ENCODE measurements around the gene UGT1A8. TPM values are rescaled to one million over a fixed set of nuclear protein-coding genes. Genes with fewer than 3 reads are reported as not detected.

The UGT1A8 gene
- total RNA-seq, 1 donor from 2014 or later = not detected

GRCh38 chr2:233803292-233803911, 186.0 kb downstream of the UGT1A8 start:
- Mint-ChIP-seq H3K4me1 (no peaks in the 10 kb centered on the region), H3K27me3 (peaks cover 2% of the 10 kb centered on the region), H3K36me3 (ENCODE audit: low read depth) (no peaks in the 10 kb centered on the region), H3K4me3 (no peak overlapping the region), H3K27ac (no peak overlapping the region), H3K9me3 (no peaks in the 10 kb centered on the region)
- intact Hi-C loops (cut with micrococcal nuclease) = no loop called here
- no peak for DNase-seq

GRCh38 chr2:233803994-233804393, 186.6 kb downstream of the UGT1A8 start:
- Mint-ChIP-seq H3K36me3 (ENCODE audit: low read depth) (no peaks in the 10 kb centered on the region), H3K9me3 (no peaks in the 10 kb centered on the region), H3K4me1 (no peaks in the 10 kb centered on the region), H3K27ac (no peak overlapping the region), H3K27me3 (peaks cover 2% of the 10 kb centered on the region), H3K4me3 (no peak overlapping the region)
- intact Hi-C loops (cut with micrococcal nuclease) = no loop called here
- no peak for DNase-seq

- no peak overlapping the region for H3K27ac Mint-ChIP-seq
- intact Hi-C loops (cut with micrococcal nuclease) = no loop called here
- peaks cover 4% of the 10 kb centered on the region for H3K27me3 Mint-ChIP-seq
- H3K4me1 Mint-ChIP-seq = no peaks in the 10 kb centered on the region
- no peak for DNase-seq
- H3K9me3 Mint-ChIP-seq = no peaks in the 10 kb centered on the region
- H3K4me3 Mint-ChIP-seq = no peak overlapping the region
- H3K36me3 Mint-ChIP-seq (ENCODE audit: low read depth) = no peaks in the 10 kb centered on the region
Measured at GRCh38 chr2:233807215-233807865, 189.9 kb downstream of the UGT1A8 start.

GRCh38 chr2:233807966-233808935, 190.8 kb downstream of the UGT1A8 start:
- intact Hi-C loops (cut with micrococcal nuclease) = no loop called here
- H3K4me1 Mint-ChIP-seq = no peaks in the 10 kb centered on the region
- H3K27me3 Mint-ChIP-seq = peaks cover 4% of the 10 kb centered on the region
- no peak for DNase-seq
- no peaks in the 10 kb centered on the region for H3K36me3 Mint-ChIP-seq (ENCODE audit: low read depth)
- no peak overlapping the region for H3K4me3 Mint-ChIP-seq
- H3K27ac Mint-ChIP-seq = no peak overlapping the region
- no peaks in the 10 kb centered on the region for H3K9me3 Mint-ChIP-seq

- no peaks in the 10 kb centered on the region for H3K9me3 Mint-ChIP-seq
- peaks cover 8% of the 10 kb centered on the region for H3K27me3 Mint-ChIP-seq
- H3K27ac Mint-ChIP-seq = no peak overlapping the region
- no peak overlapping the region for H3K4me3 Mint-ChIP-seq
- no peaks in the 10 kb centered on the region for H3K36me3 Mint-ChIP-seq (ENCODE audit: low read depth)
- intact Hi-C loops (cut with micrococcal nuclease) = no loop called here
- no peaks in the 10 kb centered on the region for H3K4me1 Mint-ChIP-seq
- no peak for DNase-seq
Measured at GRCh38 chr2:233810385-233810784, 193.0 kb downstream of the UGT1A8 start.

- intact Hi-C loops (cut with micrococcal nuclease) = no loop called here
- Mint-ChIP-seq H3K36me3 (ENCODE audit: low read depth) (no peaks in the 10 kb centered on the region), H3K4me1 (no peaks in the 10 kb centered on the region), H3K9me3 (no peaks in the 10 kb centered on the region), H3K4me3 (no peak overlapping the region), H3K27ac (no peak overlapping the region), H3K27me3 (peaks cover 9% of the 10 kb centered on the region)
- no peak for DNase-seq
Measured at GRCh38 chr2:233811087-233811486, 193.7 kb downstream of the UGT1A8 start.

GRCh38 chr2:233811732-233812131, 194.3 kb downstream of the UGT1A8 start:
- H3K4me1 Mint-ChIP-seq = no peaks in the 10 kb centered on the region

GRCh38 chr2:233813236-233814055, 196.0 kb downstream of the UGT1A8 start:
- DNase-seq = no peak
- Mint-ChIP-seq H3K27me3 (peaks cover 12% of the 10 kb centered on the region), H3K4me1 (no peaks in the 10 kb centered on the region), H3K36me3 (ENCODE audit: low read depth) (no peaks in the 10 kb centered on the region), H3K9me3 (no peaks in the 10 kb centered on the region), H3K27ac (no peak overlapping the region), H3K4me3 (no peak overlapping the region)
- intact Hi-C loops (cut with micrococcal nuclease) = no loop called here

More at GRCh38 chr2:233811732-233812131, 194.3 kb downstream of the UGT1A8 start:
- intact Hi-C loops (cut with micrococcal nuclease) = no loop called here
- Mint-ChIP-seq H3K9me3 (no peaks in the 10 kb centered on the region), H3K27me3 (peaks cover 12% of the 10 kb centered on the region), H3K27ac (no peak overlapping the region), H3K36me3 (ENCODE audit: low read depth) (no peaks in the 10 kb centered on the region), H3K4me3 (no peak overlapping the region)
- DNase-seq = no peak

GRCh38 chr2:233814056-233814835, 196.8 kb downstream of the UGT1A8 start:
- no peak overlapping the region for H3K27ac Mint-ChIP-seq
- DNase-seq = no peak
- intact Hi-C loops (cut with micrococcal nuclease) = no loop called here
- no peak overlapping the region for H3K4me3 Mint-ChIP-seq
- H3K9me3 Mint-ChIP-seq = no peaks in the 10 kb centered on the region
- peaks cover 12% of the 10 kb centered on the region for H3K27me3 Mint-ChIP-seq
- H3K36me3 Mint-ChIP-seq (ENCODE audit: low read depth) = no peaks in the 10 kb centered on the region
- H3K4me1 Mint-ChIP-seq = no peaks in the 10 kb centered on the region

GRCh38 chr2:233815861-233816260, 198.4 kb downstream of the UGT1A8 start:
- Mint-ChIP-seq H3K4me1 (no peaks in the 10 kb centered on the region), H3K4me3 (no peak overlapping the region), H3K9me3 (no peaks in the 10 kb centered on the region), H3K27ac (no peak overlapping the region), H3K36me3 (ENCODE audit: low read depth) (no peaks in the 10 kb centered on the region), H3K27me3 (peaks cover 10% of the 10 kb centered on the region)
- intact Hi-C loops (cut with micrococcal nuclease) = no loop called here
- no peak for DNase-seq

GRCh38 chr2:233816334-233816733, 198.9 kb downstream of the UGT1A8 start:
- Mint-ChIP-seq H3K9me3 (no peaks in the 10 kb centered on the region), H3K4me1 (no peaks in the 10 kb centered on the region), H3K27ac (no peak overlapping the region), H3K36me3 (ENCODE audit: low read depth) (no peaks in the 10 kb centered on the region), H3K4me3 (no peak overlapping the region), H3K27me3 (peaks cover 10% of the 10 kb centered on the region)
- no peak for DNase-seq
- intact Hi-C loops (cut with micrococcal nuclease) = no loop called here

- H3K4me3 Mint-ChIP-seq = no peak overlapping the region
- intact Hi-C loops (cut with micrococcal nuclease) = no loop called here
- H3K36me3 Mint-ChIP-seq (ENCODE audit: low read depth) = no peaks in the 10 kb centered on the region
- no peak for DNase-seq
- no peak overlapping the region for H3K27ac Mint-ChIP-seq
- no peaks in the 10 kb centered on the region for H3K9me3 Mint-ChIP-seq
- H3K27me3 Mint-ChIP-seq = peaks cover 10% of the 10 kb centered on the region
- no peaks in the 10 kb centered on the region for H3K4me1 Mint-ChIP-seq
Measured at GRCh38 chr2:233816771-233817170, 199.3 kb downstream of the UGT1A8 start.
